Measurements from ENCODE around the gene MAPK9. TPM values are rescaled to one million over a fixed set of nuclear protein-coding genes. Genes with fewer than 3 reads are reported as not detected.

Gene MAPK9
- total RNA-seq, 1 experiment from 2014 or later = 43.4 TPM

DNA sequence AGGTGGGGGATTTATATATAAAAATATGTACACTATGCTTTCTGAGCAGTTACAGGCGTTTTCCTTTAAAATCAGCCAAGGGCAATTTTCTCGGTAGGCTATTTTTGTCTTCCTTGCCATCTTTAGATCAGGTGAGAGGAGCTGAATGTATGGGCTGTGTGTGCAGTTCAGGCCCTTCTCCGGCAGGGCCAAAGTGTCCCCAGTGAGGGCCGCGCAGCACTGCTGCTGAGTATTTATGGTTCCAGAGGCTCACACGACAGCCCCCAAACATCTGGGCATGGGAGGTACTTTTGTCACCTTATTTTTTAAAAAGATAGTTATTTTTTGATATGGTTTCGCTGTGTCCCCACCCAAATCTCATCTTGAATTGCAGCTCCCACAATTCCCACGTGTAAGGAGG lies 49.7 kb upstream of the MAPK9 start:
- intact Hi-C loops (cut with micrococcal nuclease) = no loop called here

More for the DNA sequence above, 49.7 kb upstream of the MAPK9 start:
- ATAC-seq (no peak), DNase-seq (ENCODE audit: low read depth, low spot score) (no peak)
- no peaks in the 10 kb centered on the region for H3K27me3 ChIP-seq (ENCODE audit: insufficient read depth, low read length)
- ChIA-PET POLR2A (no interaction called here), RAD21 (ENCODE audit: low non-redundant PET in 1 of 2, low total read pairs in 2 of 2, uncharacterized antibody in 2 of 2, unreplicated experiment in 2 of 2) (no interaction called here), CTCF (interaction anchor here (1.1 to 1.9 kb wide), 3 partner anchors 10 to 25 kb away, joined by 3 to 7 read pairs (median 5); no protein-coding TSS in a partner anchor)
- H3K27ac ChIP-seq (ENCODE audit: low read depth, low read length) = no peak overlapping the region
- no peak overlapping the region for H3K9ac ChIP-seq (ENCODE audit: low read length)
- H3K4me1 ChIP-seq (ENCODE audit: control insufficient read depth in 1 of 2, insufficient read depth in 2 of 2, low read length in 2 of 2) = peaks cover 0 to 13% of the 10 kb centered on the region in 2 experiments; a peak in 2 of 4 replicates
- H3K79me2 ChIP-seq (ENCODE audit: insufficient read depth, low read length) = no peaks in the 10 kb centered on the region
- no peaks in the 10 kb centered on the region for H4K20me1 ChIP-seq (ENCODE audit: insufficient read depth)
- no TSS peak for BruUV-seq (replicated peaks)
- no peaks in the 10 kb centered on the region for H3K9me2 ChIP-seq (ENCODE audit: insufficient read depth)
- no peaks in the 10 kb centered on the region for H3K9me3 ChIP-seq (ENCODE audit: control insufficient read depth in 1 of 2, insufficient read depth in 1 of 2, low read depth in 1 of 2, low read length in 2 of 2)
- no peak overlapping the region for H2AFZ ChIP-seq (ENCODE audit: low read depth, low read length, poor library complexity, severe bottlenecking)
- H3K4me2 ChIP-seq (ENCODE audit: low read length) = no peak overlapping the region
- no peaks in the 10 kb centered on the region for H3K36me3 ChIP-seq (ENCODE audit: control insufficient read depth in 1 of 2, insufficient read depth in 2 of 2, low read length in 2 of 2)
- TF ChIP-seq SRF (IDR thresholded peaks at IDR 0.05; ENCODE audit: low read depth) = no peak
- TF ChIP-seq JUND (IDR thresholded peaks at IDR 0.05) = no peak
- TF ChIP-seq YY1 (IDR thresholded peaks at IDR 0.05; ENCODE audit: extremely low read depth, insufficient replicate concordance, low read depth, low read length) = no peak
- no peak for TF ChIP-seq MAX (IDR thresholded peaks at IDR 0.05)
- no peak for TF ChIP-seq ELF1 (IDR thresholded peaks at IDR 0.05; ENCODE audit: borderline replicate concordance, low read depth)
- no peak for TF ChIP-seq FOSL1 (IDR thresholded peaks at IDR 0.05; ENCODE audit: low read depth)
- TF ChIP-seq POLR2A (IDR thresholded peaks at IDR 0.05; ENCODE audit: borderline replicate concordance, extremely low read depth, insufficient read depth, insufficient read length) = no peak
- TF ChIP-seq, protein P1, sequence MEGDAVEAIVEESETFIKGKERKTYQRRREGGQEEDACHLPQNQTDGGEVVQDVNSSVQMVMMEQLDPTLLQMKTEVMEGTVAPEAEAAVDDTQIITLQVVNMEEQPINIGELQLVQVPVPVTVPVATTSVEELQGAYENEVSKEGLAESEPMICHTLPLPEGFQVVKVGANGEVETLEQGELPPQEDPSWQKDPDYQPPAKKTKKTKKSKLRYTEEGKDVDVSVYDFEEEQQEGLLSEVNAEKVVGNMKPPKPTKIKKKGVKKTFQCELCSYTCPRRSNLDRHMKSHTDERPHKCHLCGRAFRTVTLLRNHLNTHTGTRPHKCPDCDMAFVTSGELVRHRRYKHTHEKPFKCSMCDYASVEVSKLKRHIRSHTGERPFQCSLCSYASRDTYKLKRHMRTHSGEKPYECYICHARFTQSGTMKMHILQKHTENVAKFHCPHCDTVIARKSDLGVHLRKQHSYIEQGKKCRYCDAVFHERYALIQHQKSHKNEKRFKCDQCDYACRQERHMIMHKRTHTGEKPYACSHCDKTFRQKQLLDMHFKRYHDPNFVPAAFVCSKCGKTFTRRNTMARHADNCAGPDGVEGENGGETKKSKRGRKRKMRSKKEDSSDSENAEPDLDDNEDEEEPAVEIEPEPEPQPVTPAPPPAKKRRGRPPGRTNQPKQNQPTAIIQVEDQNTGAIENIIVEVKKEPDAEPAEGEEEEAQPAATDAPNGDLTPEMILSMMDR (IDR thresholded peaks at IDR 0.05 in 2 of 3, conservative IDR thresholded peaks at IDR 0.05 in 1 of 3; ENCODE audit: borderline replicate concordance in 1 of 3, insufficient read depth in 1 of 3, low read depth in 2 of 3, low read length in 2 of 3) = no peak
- no peak for TF ChIP-seq ZFX (IDR thresholded peaks at IDR 0.05)
- no peak for TF ChIP-seq EZH2phosphoT487 (IDR thresholded peaks at IDR 0.05; ENCODE audit: borderline replicate concordance)
- no peak for TF ChIP-seq CBX3 (IDR thresholded peaks at IDR 0.05; ENCODE audit: low read depth)
- no peak for TF ChIP-seq SIN3A (IDR thresholded peaks at IDR 0.05; ENCODE audit: low read depth)
- TF ChIP-seq, protein P2, sequence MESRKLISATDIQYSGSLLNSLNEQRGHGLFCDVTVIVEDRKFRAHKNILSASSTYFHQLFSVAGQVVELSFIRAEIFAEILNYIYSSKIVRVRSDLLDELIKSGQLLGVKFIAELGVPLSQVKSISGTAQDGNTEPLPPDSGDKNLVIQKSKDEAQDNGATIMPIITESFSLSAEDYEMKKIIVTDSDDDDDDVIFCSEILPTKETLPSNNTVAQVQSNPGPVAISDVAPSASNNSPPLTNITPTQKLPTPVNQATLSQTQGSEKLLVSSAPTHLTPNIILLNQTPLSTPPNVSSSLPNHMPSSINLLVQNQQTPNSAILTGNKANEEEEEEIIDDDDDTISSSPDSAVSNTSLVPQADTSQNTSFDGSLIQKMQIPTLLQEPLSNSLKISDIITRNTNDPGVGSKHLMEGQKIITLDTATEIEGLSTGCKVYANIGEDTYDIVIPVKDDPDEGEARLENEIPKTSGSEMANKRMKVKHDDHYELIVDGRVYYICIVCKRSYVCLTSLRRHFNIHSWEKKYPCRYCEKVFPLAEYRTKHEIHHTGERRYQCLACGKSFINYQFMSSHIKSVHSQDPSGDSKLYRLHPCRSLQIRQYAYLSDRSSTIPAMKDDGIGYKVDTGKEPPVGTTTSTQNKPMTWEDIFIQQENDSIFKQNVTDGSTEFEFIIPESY (IDR thresholded peaks at IDR 0.05; ENCODE audit: extremely low read depth, insufficient replicate concordance, low read length) = no peak
- TF ChIP-seq REST (IDR thresholded peaks at IDR 0.05; ENCODE audit: low read depth) = no peak
- no peak for TF ChIP-seq CEBPB (IDR thresholded peaks at IDR 0.05; ENCODE audit: low read depth)
- no peak overlapping the region for H3K4me3 ChIP-seq (replicated peaks in 1 of 2; ENCODE audit: low read depth in 1 of 2, low read length in 2 of 2)

Measured in HCT116 (cell line).